Fibroblast of skin of right quadriceps (primary cell): ENCODE results near the gene E2F4.

Source experiments
- DNase-seq: peaks from one replicate; pipeline ENCODE4 v3.0.0-alpha.2; 2013

Gene E2F4

DNA sequence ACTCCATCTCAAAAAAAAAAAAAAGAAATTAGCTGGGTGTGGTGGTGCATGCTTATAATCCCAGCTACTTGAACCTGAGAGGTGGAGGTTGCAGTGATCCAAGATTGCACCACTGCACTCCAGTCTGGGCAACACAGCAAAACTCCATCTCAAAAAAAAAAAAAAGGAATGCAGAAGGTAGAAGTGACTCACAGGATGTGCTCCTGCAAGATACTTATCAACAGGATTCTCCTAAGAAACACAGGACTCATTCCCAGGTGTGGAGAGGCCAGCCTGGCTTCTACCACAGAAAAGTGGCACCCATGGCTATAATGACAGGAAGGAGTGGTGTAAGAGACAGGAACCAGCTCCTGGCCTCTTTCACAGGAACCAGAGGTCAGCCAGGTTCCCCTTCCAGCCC is 20.8 kb downstream of the E2F4 start:
- no peak for DNase-seq

GRCh38 chr16:67213197-67214019 is 21.5 kb downstream of the E2F4 start:
- no peak for DNase-seq

DNA sequence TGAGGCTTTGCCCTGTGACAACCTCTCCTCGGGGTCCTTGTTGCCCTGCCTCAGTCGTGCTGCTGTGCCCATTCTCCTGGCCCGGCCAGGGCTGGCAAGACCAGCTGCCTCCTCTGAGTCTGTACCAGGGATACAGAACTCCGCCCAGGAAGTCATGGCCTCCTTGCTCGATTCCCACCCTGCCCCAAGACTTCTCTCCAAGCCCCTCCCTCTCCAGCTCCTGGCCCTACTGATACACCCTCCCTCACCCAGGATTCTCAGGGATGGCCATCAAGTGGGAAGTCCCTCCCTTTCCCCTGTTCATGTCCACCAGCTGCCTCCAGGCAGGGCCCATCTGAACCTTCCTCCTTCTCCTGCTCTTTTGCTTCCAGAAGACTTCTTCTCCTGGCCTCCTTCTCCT is 23.8 kb downstream of the E2F4 start:
- no peak for DNase-seq

GRCh38 chr16:67216612-67217490 is 24.9 kb downstream of the E2F4 start:
- no peak for DNase-seq

- no peak for DNase-seq
Measured at GRCh38 chr16:67223992-67224391, 32.0 kb downstream of the E2F4 start.

DNA sequence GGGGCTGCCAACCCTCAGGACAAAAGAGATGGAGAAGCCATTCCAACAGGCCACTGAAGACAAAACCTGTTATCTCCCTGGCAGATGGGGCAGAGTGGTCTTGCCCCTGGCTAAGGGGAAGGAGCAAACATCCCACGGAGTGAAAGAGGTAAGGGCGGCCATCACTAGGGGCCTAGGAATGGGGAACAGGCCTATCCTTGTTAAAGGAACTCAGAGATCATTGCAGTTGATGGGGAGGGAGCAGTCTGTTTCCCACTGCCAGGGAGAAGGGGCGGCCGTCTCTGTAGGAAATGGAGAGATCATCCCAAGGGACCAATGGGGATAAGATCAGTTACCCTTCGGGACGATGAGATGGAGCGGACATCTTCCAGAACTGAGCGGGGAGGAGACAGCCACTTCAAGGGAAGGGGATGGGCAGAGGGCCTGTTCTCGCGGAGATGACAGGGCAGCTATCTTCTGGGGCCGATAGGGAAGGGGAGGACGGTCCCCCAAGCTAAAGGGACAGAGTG is 34.4 kb downstream of the E2F4 start:
- no peak for DNase-seq

- DNase-seq, result peak; percentile 99
Measured at GRCh38 chr16:67226804-67227566, 35.0 kb downstream of the E2F4 start, which contains the start of gene TMEM208. TMEM208 (plus strand) TSS chr16:67227130; CDS start chr16:67227219, 89 bp downstream.

DNA sequence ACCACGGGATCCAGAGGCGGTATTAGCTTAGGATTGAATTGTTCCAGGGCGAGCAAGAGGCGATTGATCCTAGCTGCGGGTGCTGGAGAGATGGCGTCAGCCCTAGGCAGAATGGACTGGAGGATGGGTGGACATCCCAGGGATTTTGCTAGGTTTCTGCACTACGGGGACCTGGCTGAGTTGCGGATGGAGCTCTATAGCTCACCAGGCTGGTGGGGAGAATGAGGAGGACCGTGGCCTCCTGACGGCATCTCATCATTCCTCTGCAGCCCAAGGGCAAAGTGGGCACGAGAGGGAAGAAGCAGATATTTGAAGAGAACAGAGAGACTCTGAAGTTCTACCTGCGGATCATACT is 35.6 kb downstream of the E2F4 start:
- no peak for DNase-seq

DNA sequence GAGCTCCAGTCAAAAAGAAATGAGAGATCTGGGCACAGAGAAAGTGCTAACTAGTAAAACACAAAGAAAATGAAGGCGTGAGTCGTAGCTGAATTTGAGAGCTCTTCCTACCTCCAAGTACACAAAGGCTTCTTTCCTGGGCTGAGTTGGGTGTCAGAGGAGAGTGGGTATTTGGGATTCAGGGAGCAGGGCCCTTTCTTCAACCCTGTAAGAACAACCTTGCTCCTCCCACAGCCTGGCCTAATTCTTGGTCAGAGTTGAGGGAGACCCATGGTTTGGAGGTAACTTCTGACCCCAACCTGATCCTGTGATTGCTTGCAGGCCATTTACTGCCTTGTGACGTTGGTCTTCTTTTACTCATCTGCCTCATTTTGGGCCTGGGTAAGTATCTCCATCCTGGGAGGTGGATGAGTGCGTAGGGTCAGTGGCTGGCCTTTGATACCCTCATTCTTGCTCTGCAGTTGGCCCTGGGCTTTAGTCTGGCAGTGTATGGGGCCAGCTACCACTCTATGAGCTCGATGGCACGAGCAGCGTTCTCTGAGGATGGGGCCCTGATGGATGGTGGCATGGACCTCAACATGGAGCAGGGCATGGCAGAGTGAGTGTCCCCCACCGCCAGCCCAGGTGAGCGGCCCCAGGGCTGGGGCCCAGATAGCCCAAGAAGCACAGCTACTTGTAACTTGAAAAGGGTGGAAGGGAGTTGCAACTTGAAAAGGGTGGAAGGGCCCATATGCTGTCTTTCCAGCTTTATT is 36.3 kb downstream of the E2F4 start:
- DNase-seq, result no peak

GRCh38 chr16:67228905-67229304 is 37.0 kb downstream of the E2F4 start:
- DNase-seq, result no peak

DNA sequence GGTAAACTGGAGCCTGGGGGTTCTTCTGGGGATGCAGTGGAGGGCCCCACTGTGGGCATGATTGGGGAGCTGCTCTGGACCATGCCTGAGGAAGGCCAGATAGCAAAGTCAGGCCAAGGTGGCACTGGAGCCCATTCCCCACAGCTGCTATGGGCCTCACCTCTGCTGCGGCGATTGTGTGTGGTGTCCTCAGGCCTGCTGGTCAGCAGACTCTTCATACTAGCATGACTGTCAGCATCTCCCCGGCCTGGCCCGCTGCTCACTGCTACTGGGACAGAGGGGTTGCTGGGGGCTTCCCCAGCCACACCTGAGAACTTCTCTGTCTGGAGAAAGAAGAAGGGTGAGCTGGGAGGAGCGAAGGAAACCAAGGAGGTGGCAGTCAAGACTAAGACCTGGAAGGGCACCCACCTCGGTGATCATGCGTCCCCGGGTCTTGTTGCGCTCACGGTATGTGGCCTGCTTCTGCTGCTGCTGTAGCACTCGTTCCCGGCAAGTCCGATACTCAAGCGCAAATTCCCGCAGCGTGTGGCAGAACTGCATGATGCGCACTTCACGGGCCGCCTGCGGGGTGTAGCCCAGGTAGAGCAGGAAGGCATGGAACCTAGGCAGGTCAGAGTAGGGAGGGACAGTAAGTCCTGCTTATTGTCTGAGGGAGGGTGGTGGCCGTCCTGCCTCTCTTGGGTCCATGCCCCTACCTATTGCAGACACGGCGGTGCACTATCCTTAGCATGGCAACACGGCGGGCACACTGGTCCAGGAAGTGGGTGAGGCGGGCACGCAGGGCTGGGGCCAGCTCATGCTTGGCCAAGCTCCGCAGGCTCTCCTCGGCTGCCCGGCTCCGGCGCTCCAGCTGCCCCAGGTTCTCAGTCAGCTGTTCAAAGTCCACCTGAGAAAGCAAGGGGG is 38.2 kb downstream of the E2F4 start:
- DNase-seq, result no peak

GRCh38 chr16:67230809-67231660 is 39.1 kb downstream of the E2F4 start:
- DNase-seq, result no peak

DNA sequence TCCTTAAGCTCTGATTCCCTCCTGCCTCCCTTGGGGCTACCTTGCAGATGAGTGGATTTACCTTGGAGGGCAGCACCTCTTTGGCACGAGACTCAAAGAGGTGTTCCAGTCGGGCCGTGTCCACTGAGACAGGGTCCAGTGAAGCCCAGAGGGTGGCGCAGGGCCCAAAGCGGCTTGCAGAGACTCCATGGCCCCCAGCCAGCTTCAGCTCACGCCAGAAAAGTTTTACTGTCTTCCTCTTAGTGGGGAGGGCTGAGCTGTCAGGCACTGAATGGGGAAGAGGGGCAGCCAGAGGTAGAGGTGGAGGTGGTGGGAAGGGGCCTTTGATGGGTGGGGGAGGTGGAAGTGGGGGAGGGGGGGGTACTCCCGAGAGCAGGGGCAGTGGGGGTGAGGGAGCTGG is 41.6 kb downstream of the E2F4 start:
- DNase-seq, result no peak

- no peak for DNase-seq
Measured at GRCh38 chr16:67234180-67234597, 42.2 kb downstream of the E2F4 start.

GRCh38 chr16:67235816-67236562 is 44.0 kb downstream of the E2F4 start:
- no peak for DNase-seq

GRCh38 chr16:67236563-67237395 is 44.8 kb downstream of the E2F4 start:
- peak; percentile 56 for DNase-seq

GRCh38 chr16:67237396-67238277 is 45.7 kb downstream of the E2F4 start:
- no peak for DNase-seq

- no peak for DNase-seq
Measured at GRCh38 chr16:67238278-67238575, 46.3 kb downstream of the E2F4 start.
